Psoas muscle (tissue), 8 donors: ENCODE data around the gene ELOVL1. TPM values are rescaled to one million over a fixed set of nuclear protein-coding genes. Genes with fewer than 3 reads are reported as not detected.

ENCODE experiments used
- ATAC-seq, 4 donors: fragments of 200-7000 bp; cut with Tn5 transposase; one replicate each; pipeline ENCODE4 v1.9.1; 2020; ENCODE audit warnings: moderate library complexity in 3 of 4, mild to moderate bottlenecking in 2 of 4
- DNase-seq, 2 donors: peaks; one replicate each; pipeline ENCODE4 v3.0.0-alpha.2; 2020
- H3K27ac ChIP-seq: fragments of 200-600 bp; one replicate; pipeline ENCODE4 v1.8.0; 2022
- H3K27me3 ChIP-seq, 3 donors: fragments of 200-600 bp in 1 of 3; one replicate each; pipeline versions ENCODE4 v1.6.1 to v1.8.0; 2013 to 2022; ENCODE audit warnings: low read length in 2 of 3, mild to moderate bottlenecking in 2 of 3, moderate library complexity in 1 of 3; ENCODE audit not compliant: insufficient read depth in 3 of 3
- H3K36me3 ChIP-seq, 2 donors: fragments of 200-600 bp in 1 of 2; one replicate each; pipeline versions ENCODE4 v1.6.1 to v1.8.0; 2013 to 2022; ENCODE audit warnings: low read depth in 1 of 2, mild to moderate bottlenecking in 1 of 2, moderate library complexity in 1 of 2; ENCODE audit not compliant: insufficient read depth in 1 of 2
- H3K4me1 ChIP-seq: fragments of 200-600 bp; one replicate; pipeline ENCODE4 v1.8.0; 2022
- H3K4me3 ChIP-seq: fragments of 200-600 bp; one replicate; pipeline ENCODE4 v1.8.0; 2022; ENCODE audit warnings: mild to moderate bottlenecking
- H3K9me3 ChIP-seq: fragments of 200-600 bp; one replicate; pipeline ENCODE4 v1.8.0; 2022
- CTCF ChIP-seq: fragments of 200-600 bp; IDR thresholded peaks from one replicate; pipeline ENCODE4 v1.8.0; 2022; ENCODE audit warnings: antibody characterized with exemption
- WGBS, 3 donors: extraction: QIAGEN DNeasy Blood & Tissue Kit; methylation state at CpG; one replicate each; pipeline versions ENCODE4 v1.1.6 to v1.1.7; 2013; 5-methylcytosine and 5-hydroxymethylcytosine counted together
- intact Hi-C, 2 donors: fragments of 100-400 bp; cut with DNase I; formaldehyde crosslinking; loops; one replicate each; pipeline versions ENCODE4 v1.11.0 to v1.14.2; 2022
- polyA plus RNA-seq, 3 donors: library from polyadenylated mRNA; stranded (reverse); fragments of 200-250 nt; gene quantifications; one replicate each; pipeline ENCODE4 v1.2.3, GENCODE V29; 2013
- total RNA-seq, 4 donors: library from RNA; stranded (reverse); fragmentation: NEBNext Ultra II Directional in 2 of 4; extraction: Animal tissue kit (Norgen Biotek cat#: 25700) in 2 of 4; gene quantifications; one replicate each; pipeline versions ENCODE4 v1.2.1 to v1.2.4, GENCODE V29; 2021 to 2023
- donor health status: healthy with polysubstance abuse.
- donor health status: DM: no; HTN: no; CAD: no; lungs with moderate emphysema.
- donor health status: Bipolar disorder and iron deficiency.
- donor health status: healthy.
- donor health status: DM: yes; HTN: yes; CAD: no.
- donor health status: DM: no; HTN: no; CAD: no.
- donor health status: DM: no; HTN: no; CAD: no.
- donor health status: DM: yes; HTN: yes; CAD: no.

ELOVL1 gene
- total and polyA plus RNA-seq, 7 donors = 15.9 to 68.1 (median 19.2) TPM

DNA sequence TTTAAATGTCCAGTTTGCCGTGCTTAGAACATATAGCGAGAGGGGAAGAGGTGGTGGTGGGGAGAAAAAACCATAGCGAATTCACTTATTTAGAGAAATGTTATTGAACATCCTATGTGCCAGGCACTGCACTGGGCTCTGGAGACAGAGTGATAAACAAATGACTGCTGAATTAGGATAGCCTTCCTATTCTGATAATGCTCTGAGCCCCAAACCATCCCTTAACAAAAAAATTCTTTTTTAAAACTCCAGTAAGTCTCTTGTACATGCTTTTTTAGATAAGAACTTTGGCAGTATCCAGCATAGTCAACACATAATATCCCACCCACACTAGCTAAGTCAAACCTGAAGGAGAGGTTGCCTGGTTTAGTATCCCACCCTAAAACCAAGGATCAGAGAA, 30.4 kb upstream of the ELOVL1 start:
- TF ChIP-seq CTCF = no peak
- no peak overlapping the region for H3K27ac ChIP-seq
- DNase-seq = no peak
- WGBS, 3 donors = 96 to 99% (median 98%) methylated on average over 3 of the region's 3 CpGs
- no peaks in the 10 kb centered on the region for H3K4me1 ChIP-seq
- ATAC-seq = no peak
- no peaks in the 10 kb centered on the region for H3K27me3 ChIP-seq
- H3K4me3 ChIP-seq = no peak overlapping the region
- no peaks in the 10 kb centered on the region for H3K9me3 ChIP-seq
- peaks cover 5 to 56% of the 10 kb centered on the region in 2 donors for H3K36me3 ChIP-seq
- intact Hi-C loops = no loop called here

DNA sequence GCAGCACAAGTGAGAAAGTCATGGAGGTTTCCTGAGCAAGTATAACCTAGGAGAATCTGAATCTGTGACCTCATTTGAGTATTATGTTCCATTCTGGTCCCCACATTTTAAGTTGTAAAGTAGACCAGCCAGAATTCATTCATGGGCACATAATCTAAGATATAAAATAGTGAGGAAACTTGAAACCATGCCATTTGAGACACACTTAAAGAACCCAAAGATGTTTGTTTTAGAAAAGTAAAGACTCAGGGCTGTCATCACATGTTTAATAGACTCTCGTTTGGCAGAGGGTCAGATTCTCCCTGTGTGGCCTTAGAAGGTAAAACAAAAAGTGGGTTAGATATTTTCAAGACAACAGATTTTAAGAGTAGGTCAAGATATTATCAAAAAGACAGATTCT, 28.2 kb upstream of the ELOVL1 start:
- no peaks in the 10 kb centered on the region for H3K27me3 ChIP-seq
- H3K9me3 ChIP-seq = no peaks in the 10 kb centered on the region
- DNase-seq (no peak), ATAC-seq (no peak)
- H3K36me3 ChIP-seq = peaks cover 5 to 47% of the 10 kb centered on the region in 2 donors
- WGBS, 3 donors = 64 to 84% (median 69%) methylated on average over 1 of the region's 1 CpG
- H3K4me1 ChIP-seq = peaks cover 3% of the 10 kb centered on the region
- intact Hi-C loops = no loop called here
- no peak overlapping the region for H3K27ac ChIP-seq
- H3K4me3 ChIP-seq = no peak overlapping the region
- TF ChIP-seq CTCF = no peak

DNA sequence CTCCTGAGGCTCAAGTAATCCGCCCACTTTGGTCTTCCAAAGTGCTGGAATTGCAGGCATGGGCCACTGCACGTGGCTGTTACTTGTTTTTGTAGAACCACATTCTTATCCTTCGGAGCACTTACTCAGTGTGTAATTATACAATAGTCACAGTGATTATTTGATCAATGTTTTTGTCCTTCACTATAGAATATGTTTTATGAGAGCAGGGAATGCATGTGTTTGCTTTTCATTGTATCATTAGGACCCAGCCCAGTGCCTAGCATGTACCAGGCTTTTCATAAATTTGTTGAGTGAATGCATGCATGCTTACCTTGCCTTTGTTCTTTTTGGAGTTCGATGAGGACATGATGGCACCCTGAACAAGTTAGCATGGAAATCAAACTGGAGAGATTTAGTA, 27.7 kb upstream of the ELOVL1 start:
- Histone ChIP-seq H3K4me3 (no peak overlapping the region), H3K36me3 (peaks cover 5 to 46% of the 10 kb centered on the region in 2 donors), H3K27me3 (no peaks in the 10 kb centered on the region), H3K4me1 (peaks cover 8% of the 10 kb centered on the region), H3K27ac (no peak overlapping the region), H3K9me3 (no peaks in the 10 kb centered on the region)
- intact Hi-C loops = no loop called here
- 84 to 90% (median 89%) methylated on average over 4 of the region's 4 CpGs for WGBS, 3 donors
- no peak for TF ChIP-seq CTCF
- no peak for ATAC-seq
- no peak for DNase-seq

GRCh38 chr1:43392702-43393101, 24.9 kb upstream of the ELOVL1 start:
- Histone ChIP-seq H3K27me3 (no peaks in the 10 kb centered on the region), H3K9me3 (no peaks in the 10 kb centered on the region), H3K4me1 (peaks cover 25% of the 10 kb centered on the region), H3K27ac (no peak overlapping the region), H3K4me3 (no peak overlapping the region), H3K36me3 (peaks cover 1 to 43% of the 10 kb centered on the region in 2 donors)
- 64 to 68% (median 66%) methylated on average over 3 of the region's 3 CpGs for WGBS, 3 donors
- no peak for DNase-seq
- ATAC-seq = no peak
- TF ChIP-seq CTCF = no peak
- intact Hi-C loops = no loop called here
